Myocyte (in vitro differentiated cells): Measurements from ENCODE around the gene CAP1. TPM values are rescaled to one million over a fixed set of nuclear protein-coding genes. Genes with fewer than 3 reads are reported as not detected.

ENCODE experiments used
- DNase-seq: peaks from one replicate; pipeline ENCODE4 v3.0.0-alpha.2; 2012; ENCODE audit warnings: low read depth
- total RNA-seq: library from RNA; depleted of rRNA; stranded (reverse); fragments of >200 nt; gene quantifications from 2 replicates; pipeline ENCODE4 v1.2.3, GENCODE V29; 2014

CAP1 gene
- total RNA-seq, 1 donor from 2014 or later = 122 TPM

DNA sequence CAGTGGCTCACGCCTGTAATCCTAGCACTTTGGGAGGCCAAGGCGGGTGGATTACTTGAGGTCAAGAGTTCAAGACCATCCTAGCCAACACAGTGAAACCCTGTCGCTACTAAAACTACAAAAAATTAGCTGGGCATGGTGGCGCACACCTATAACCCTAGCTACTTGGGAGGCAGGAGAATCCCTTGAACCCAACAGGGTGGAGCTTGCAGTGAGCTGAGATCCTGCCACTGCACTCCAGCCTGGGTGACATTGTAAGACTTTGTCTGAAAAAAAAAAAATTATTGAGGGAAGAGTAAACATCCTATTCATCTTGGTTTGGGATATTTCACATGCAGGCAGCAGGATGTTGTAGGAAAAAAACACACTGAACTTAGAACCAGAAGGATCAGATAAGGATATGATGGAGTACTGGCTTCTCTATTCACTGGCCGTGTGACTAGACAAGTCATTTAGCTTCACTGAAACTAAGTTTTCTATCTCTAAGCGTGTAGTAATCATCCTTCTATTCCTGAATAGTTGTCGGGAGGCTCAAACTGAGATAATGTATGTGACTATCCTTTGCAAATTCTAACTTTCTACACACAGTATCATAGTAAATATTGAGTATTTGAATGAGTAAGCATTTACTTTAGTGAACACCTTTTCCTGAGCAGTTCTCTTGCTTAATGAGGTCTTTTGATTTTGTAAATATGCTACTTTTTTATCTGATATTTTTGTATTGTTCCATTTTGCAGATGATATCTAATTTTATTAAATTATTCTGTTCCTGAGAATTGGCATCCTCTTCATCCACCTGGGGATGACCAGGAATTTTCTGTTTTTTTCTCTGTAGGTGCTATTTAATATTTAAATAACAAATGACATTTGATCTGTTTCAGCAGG, 18.2 kb downstream of the CAP1 start:
- no peak for DNase-seq

DNA sequence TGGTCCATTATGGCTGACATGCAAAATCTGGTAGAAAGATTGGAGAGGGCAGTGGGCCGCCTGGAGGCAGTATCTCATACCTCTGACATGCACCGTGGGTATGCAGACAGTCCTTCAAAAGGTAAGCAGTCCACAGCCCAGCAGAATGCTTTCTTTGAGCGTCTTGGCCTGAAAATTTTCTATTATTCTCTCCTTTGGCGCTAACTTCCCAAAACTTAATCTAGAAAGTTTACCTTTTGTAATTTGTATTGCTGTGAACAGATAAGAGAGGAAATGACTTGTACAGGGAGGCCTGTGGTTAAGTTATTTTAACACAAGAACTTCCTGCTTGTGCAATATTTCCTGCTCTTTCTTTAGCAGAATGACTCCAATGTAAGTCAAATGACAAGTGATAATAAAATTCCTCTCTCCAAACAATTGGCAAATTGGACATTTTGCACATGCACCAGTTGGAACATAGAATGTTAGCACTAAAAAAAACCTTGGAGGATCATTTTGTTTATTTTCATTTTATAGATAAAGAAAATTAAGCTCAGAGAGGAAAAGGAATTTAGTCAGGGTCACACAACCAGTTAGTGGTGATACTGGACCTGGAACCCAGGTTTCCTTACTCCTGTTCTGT, 18.9 kb downstream of the CAP1 start:
- DNase-seq = no peak

DNA sequence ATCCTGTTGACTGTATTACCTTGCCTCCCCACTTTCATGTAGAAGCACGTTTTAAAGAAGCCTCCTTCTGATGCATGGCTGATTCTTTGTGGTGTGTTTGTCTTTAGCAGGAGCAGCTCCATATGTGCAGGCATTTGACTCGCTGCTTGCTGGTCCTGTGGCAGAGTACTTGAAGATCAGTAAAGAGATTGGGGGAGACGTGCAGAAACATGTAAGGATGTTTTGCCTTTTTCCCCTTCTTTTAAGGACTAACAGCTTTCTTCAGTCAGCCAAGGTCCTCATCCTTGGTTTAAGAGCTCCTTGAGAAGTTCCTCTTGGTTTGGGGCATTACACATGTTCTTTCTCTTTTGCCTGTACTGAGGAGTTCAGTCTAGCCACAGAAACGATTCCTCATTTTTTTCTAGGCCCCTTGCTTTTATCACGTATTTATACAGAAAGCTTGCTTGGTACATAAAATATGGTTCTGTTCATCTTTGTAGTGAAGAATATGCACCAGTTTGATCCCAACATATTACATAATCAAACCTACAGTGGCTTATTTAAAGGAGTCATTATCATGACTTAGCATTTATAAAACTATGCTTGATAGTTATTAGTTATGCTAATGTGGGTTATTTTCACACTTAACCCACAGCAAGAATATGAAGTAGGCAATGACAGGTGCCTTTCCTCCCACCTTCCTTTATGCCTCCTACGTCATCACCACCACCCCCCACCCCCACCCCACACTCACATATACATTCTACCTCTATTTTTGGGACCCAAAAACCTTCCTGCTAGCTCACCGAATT, 19.6 kb downstream of the CAP1 start:
- no peak for DNase-seq

DNA sequence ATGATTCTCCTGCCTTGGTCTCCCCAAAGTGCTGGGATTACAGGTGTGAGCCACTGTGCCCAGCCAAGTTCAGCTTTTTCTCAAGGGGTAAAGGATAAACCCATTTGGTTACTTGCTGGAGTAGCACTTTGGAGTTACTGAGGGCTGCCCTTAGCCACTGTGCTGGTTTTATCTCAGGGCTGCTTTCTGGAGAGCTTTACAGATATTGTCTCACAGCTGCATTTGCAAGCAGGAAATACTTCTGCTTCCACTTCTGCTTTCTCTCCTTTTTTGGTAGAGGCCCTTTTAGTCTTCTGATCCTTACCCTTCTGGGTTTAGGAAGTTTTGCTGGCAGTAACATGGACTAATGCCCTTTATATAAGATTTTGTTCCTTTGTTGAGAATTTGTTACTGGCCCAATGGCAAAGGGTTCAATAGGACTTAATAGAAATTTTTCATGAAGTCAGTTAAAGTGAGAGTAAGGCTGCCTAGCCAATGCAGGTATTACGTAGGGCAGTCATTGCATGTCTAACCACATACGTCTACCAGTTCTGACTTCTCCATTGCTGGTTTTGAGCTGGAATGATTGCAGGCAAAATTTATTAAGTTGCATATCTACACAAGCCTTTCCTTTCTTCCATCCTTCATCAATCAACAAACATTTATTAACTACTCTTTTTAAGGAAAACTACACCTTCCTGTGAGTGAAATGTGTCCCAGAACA, 24.4 kb downstream of the CAP1 start:
- no peak for DNase-seq

DNA sequence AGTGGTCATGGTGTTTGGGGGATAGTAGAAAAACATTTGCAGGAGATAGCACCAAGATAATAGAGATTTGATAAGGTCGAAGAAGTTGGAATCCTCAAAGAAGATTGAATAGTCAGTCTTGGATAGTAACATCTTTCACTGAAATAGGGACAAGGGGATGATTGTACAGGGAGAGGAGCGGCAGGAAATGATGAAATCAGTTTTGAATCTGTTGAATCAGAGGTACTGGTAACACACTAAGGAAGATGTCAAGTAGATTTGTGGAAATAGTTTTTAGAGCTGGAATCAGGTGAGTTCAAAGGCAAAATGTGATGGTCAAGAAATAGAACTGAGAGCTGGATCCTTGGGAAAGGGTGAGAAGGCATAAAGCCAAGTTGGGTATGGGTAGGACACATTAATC, 26.5 kb downstream of the CAP1 start:
- DNase-seq = no peak

- DNase-seq = no peak
Observed at GRCh38 chr1:40067851-40068250, 27.3 kb downstream of the CAP1 start.

DNA sequence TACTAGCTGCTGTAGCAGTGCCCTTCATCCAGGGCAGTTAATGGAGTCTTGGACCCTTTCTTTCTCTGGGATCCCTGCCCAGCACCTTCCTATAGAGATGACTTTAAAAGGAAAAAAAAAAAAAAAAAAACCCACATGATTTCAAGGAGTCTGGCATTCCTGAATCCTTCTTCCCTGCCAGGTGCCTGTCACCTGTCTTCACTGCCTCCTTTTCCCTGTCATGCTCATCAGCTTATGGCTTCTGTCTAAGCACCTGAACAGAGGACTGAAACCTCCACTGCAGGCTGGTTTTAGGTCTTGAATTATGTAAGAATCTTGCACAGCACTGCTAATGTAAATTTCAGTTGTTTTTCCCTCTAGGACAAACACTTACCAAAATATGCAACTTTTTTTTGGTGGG, 31.6 kb downstream of the CAP1 start:
- DNase-seq = no peak

GRCh38 chr1:40073062-40073461, 32.5 kb downstream of the CAP1 start:
- no peak for DNase-seq

- DNase-seq = no peak
Observed at GRCh38 chr1:40075266-40075665, 34.7 kb downstream of the CAP1 start.

- DNase-seq = peak; percentile 43
Observed at GRCh38 chr1:40076895-40077312, 36.4 kb downstream of the CAP1 start.

DNA sequence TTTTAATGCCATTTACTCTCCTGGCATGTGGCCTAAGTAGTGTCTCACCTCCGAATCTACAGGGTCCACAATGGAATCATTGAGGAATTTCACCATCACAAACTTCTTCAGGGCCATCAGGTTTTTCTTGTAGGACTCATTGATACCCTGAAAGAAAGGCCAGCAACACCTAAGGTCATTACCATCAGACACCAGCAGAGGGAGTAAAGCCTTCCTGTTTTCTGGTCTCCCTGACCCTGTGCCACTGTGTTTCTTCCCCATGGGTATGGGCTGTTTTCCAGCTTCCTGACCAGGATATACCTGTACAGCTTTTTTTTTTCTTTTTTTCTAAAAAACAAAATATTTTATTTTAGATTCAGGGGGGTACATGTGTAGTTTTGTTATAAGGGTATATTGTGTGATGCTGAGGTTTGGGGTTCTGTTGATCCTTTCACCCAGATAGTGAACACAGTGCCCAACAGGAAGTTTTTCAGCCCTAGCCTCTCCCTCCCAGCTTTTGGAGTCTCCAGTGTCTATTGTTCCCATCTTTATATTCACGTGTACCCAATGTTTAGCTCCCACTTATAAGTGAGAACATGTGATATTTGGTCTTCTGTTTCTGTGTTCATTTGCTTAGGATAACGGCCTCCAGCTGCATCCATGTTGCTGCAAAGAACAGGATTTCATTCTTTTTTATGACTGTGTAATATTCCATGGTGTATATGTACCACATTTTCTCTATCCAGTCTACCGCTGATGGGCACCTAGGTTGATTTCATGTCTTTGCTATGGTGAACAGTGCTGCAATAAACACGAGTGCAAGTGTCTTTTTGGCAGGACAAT, 38.2 kb downstream of the CAP1 start:
- DNase-seq = peak; percentile 64

- no peak for DNase-seq
Observed at GRCh38 chr1:40079774-40080400, 39.4 kb downstream of the CAP1 start.

DNA sequence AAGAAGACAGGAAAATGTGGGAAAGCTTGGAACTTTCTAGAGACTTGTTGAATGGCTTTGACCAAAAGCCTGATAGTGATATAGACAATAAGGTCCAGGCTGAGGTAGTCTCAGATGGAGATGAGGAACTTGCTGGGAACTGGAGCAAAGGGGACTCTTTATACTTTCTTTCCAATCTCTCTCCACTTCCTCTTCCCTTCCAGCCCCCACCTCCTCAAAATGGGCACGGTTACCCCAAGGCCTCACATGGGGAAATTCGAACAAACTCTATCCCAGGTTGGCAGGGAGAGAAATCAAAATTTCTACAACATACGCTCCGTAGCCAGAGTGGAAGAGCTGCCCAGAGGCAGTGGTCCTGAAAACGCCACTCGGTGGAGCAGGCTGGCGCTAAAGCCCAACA, 41.3 kb downstream of the CAP1 start:
- no peak for DNase-seq

DNA sequence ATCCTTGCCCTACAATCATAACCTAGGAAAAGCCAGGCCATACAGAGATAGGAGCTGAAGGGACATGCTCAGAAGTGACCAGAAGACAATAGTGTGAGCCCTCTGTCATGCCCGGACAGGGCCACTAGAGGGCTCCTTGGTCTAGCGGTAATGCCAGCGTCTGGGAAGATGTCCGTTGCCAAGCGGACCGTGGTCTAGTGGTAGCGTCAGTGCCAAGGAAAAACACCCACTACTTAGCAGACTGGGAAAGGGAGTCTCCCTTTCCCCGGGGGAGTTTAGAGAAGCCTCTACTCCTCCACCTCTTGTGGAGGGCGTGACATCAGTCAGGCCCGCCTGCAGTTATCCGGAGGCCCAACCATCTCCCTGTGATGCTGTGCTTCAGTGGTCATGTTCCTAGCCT, 44.2 kb downstream of the CAP1 start:
- peak; percentile 74 for DNase-seq

DNA sequence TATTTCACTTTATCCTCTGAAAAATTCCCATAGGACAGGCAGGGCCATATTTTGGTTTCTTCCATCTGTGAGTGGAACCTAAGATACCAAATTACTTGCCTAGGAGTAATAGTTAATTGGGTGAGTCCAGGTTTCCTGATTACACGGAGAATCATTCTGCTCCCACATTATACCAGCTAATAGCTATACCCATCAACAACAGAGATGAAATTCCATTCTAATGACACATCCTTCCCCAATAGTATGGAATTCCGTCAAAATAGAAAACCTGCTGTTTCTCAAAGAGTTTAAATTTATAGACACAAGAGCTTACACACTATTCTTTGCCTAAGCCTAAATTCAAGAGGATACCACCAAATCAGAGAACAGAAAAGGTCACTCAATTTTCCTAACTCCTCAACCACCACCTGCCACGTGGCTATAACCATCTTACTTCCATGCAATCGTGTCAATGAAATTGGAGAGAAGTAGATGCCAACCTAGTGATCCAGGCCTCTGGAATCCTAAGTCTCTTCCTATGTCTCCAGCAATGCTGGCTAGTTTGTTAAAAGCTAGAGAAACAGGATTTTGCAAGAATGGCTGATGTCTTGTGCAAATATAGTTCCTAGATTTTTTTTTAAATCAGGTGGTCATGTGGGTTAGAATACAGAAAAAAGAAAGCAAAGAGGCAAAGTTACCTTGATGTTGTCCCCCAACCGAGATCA, 50.3 kb downstream of the CAP1 start:
- DNase-seq = no peak

DNA sequence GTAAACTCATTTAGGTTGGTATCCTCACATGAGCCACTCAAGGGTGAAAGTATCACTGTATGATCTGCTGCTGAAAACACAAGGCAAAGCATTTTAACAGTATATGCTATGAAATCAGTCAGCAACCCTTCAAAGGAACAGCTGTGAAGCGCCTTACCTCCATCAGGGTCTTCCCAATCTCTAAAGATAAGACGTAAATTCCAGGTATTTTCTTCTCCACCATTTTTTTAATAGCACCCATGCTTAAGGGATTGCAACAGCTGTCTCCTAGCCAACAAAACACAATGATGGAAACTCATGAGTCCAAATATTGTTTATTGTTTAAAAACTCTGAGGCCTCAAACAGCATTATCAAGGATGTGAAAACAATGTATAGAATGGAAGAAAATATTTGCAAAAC, 51.7 kb downstream of the CAP1 start:
- peak; percentile 22 for DNase-seq

DNA sequence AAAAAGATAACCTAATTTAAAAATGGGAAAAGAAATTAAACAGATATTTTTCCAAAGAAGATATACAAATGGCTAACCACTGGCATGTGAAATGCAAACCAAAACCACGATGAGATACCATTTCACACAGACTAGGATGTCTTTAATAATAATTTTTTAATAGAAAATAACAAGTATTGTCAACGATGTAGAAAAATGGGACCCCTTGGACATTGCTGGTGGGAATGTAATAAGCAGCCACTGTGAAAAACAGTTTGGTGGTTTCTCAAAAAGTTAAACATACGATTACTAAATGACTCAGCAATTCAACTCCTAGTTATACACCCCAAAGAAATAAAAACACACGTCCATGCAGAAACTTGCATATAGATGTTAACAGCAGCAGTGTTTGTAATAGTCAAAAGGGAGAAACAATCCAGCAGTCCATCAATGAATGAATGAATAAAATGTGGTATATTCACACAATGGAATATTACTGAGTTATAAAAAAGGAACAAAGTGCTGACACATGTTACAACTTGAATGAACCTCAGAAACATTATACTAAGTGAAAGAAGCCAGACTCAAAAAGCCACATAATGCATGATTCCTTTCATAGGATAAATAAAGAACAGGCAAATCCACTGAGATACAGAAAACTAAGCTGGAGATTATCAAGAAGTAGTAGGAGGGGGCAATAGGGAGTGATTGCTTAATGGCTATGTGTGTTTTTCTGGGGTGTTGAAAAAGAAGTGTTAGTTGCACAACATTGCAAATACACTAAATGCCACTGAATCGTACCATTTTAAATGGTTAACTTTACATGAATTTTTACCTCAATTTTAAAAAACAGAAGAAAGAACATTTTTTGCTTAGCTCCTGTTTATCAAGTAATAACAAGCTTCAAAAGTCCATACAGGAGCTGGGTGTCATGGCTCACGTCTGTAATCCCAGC, 52.4 kb downstream of the CAP1 start:
- no peak for DNase-seq

DNA sequence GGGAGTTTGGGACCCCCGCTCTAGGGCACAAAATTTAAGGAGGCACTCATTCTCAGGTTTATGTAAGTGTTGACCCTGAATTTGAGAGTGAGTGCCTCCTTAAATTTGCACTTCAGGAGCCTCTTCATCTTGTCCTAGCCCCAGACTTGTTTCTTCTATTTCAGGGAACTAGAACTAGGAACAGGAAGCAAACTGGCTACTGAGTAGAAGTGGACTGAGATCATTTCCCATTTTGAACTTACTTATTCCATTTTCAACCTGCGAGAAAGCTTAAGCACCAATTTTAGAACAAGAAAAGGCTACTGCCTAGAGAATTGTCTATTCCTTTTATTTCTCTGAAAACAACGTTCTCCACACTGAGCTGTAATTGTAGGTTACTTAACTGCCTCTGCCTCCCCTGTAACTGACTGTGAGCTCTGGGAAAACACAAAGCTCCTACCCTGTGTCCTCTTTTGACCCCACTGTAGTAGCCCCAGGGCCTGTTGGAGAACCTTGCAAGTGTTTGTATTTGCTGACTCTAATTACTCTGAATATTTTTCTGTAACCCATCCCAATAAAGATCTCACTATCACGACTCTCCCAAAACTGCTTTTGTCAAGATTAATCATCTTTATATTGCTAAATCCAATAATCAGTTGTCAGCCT, 54.1 kb downstream of the CAP1 start:
- DNase-seq = no peak
